HG03378 (cell line): ENCODE data around the gene IFT81.
"Not testable (repeated sequence)": the region's sequence is repeated elsewhere in the genome, so short reads cannot be mapped to it uniquely, and the experiment has no call there.

Experiments
- ATAC-seq: cut with Tn5 transposase; IDR thresholded peaks from one replicate; pipeline ENCODE4 v1.9.1; 2021; ENCODE audit warnings: mild to moderate bottlenecking, moderate library complexity; ENCODE audit not compliant: unreplicated experiment

Gene IFT81

DNA sequence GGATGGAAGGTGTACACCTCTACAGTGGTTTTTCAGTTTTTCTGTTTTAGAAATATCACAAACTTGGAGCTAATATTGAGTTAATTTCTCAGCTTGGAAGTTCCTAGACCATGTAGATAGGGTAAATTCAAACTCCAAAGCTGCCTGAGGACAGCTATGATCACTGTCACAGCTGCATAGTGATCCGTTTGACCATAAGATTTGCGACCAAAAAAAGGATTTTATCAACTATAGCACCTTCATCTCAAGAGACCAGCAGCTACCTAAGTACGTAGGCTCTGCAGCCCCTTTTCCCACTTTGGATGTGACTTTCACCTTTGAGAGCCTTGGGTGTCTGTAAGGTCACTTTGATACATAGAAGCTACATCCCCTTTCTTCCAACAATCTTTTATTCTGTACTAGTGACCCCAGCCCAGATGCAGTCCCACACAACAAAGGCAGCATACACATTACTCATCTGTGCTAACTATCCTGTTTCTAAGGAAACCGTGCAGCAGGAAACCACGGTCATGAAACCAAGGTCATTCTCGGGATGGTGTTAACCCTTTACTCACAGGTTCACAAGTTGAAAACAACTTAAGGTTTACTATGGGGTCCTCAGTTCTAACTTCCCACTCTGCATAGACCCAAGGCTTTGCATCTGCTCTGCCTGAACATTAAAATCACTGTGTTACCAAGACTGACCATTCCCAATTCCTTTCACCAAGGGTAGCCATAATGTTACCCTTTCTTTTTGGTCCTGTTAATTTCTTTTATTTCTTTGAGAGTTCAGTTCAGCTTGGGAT is 75.4 kb downstream of the IFT81 start:
- ATAC-seq: no peak

GRCh38 chr12:110200124-110200417 is 75.9 kb downstream of the IFT81 start:
- no peak for ATAC-seq

DNA sequence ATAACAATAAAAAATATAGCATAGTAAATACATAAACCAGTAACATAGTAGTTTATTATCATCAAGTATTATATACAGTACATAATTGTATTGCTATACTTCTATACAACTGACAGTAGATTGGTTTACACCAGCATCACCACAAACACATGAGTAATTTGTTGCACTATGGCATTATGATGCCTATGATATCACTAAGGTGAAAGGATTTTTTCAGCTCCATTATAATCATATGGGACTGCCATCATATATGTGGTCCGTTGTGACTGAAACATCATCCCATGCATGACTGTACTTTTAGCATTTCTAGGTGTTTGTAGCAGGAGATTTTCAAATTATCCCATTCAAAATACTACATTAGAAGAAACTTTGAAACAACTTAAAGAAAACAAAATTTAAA is 77.8 kb downstream of the IFT81 start:
- no peak for ATAC-seq

GRCh38 chr12:110203546-110203945 is 79.4 kb downstream of the IFT81 start:
- ATAC-seq: no peak

DNA sequence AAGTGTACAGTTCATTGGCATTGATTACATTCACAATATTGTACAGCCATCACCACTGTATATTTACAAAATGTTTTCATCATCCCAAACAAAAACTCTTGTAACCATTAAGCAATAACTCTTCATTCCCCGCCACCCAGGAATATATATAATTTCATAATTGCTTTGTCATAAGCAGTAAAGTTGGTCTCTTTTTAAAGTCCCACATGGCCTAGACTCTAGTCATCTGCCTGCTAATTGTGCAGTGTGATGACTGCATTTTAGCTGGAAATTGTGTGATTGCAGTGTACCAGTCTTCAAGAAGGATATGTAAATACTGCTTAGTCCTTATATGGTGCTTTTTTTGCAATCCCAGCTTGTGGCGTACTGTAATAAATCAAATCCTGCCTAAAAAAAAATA is 81.8 kb downstream of the IFT81 start:
- ATAC-seq: no peak

DNA sequence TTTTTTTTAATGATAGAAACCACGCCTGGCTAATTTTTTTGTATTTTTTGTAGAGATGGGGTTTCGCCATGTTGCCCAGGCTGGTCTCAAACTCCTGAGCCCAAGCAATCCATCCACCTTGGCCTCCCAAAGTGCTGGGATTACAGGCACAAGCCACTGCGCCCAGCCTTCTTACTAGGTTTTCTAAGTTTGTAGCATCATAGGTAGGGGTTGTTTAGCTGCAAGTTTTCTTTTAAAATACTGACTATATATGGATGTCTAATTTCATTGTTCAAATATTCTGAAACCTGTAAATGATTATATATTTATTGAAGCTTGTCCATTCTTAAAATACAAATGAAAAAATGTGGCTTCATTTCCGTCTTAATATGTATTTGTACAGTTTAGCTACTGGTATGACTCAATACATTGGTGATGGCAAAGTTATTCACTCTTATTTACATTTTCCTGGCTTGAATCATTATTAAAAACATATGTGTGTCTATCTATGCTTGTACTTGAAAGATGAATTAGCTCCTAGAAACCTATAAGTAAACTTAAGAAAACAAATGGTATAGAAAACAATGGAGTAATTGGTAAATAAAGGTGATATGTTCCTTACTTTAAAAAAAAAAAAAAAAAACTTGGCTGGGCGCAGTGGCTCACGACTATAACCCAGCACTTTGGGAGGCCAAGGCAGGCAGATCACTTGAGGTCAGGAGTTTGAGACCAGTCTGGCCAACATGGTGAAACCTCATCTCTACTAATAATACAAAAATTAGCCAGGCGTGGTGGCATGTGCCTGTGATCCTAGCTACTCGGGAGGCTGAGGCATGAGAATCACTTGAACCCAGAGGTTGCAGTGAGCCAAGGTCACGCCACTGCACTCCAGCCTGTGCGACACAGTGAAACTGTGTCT is 87.7 kb downstream of the IFT81 start:
- not testable (repeated sequence) for ATAC-seq

- no peak for ATAC-seq
Measured at GRCh38 chr12:110217996-110218674, 94.0 kb downstream of the IFT81 start.

DNA sequence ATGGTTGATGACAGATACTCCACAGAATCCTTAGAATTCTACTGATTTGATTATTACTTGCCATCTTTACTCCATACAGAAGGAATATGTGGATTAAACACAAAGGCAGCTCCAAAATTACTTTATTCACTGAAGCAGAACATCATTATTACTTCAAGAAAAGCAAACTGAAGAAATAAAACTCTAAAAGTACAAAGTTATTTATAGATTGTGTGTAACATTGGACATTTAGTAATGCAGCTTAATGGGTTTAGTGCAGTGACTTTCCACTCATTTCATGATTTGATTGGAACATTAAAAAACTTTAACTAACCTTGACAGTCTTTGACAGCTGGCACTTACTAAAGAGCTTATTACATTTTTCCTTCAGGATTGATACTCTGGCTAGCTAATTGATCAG is 97.9 kb downstream of the IFT81 start:
- no peak for ATAC-seq

DNA sequence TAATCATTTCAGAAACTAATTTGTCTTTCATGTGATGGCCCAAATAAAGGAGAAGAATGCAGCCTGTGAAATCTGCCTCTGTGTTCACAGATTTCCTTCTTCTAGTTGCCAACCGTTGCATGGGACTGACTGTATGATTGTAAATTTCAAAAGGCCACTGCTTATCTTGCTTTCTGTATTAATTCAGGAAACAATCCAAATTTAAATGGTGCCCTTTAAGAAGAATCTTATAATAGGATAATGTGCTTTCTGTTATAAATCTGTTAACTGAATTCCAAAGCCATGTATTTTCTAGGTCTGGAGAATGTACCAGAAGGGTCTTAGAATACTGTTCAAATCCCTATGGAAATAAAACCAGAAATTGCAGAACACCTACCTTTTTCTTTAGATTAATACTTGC is 98.3 kb downstream of the IFT81 start:
- no peak for ATAC-seq

DNA sequence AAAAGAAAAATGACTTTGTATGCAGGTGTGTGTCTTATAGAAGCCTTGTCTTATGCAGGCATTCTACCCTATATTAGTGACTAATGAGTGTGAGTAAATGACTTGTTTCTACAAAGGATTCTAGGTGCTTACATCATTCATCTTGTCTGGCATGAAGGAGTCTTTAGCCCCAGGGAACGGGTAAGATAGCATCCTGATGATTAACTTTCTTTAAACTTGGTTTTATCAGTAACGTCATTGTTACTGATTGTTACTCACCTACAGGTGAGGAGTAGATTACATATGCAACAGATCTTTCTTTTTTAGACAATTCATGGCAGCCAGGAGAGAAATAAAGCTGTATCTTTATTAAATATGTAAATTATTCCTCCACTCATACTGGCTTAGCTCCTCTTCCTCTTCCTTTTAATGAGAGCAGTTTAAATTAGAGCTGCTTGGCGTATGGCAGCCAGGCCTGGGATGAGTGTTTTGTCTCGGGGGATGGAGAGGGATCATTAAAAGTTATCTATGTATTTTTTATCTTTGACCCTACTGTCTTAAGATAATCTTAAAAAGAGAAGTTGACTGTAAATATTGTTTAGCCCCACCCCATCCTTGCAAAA is 99.7 kb downstream of the IFT81 start:
- no peak for ATAC-seq

DNA sequence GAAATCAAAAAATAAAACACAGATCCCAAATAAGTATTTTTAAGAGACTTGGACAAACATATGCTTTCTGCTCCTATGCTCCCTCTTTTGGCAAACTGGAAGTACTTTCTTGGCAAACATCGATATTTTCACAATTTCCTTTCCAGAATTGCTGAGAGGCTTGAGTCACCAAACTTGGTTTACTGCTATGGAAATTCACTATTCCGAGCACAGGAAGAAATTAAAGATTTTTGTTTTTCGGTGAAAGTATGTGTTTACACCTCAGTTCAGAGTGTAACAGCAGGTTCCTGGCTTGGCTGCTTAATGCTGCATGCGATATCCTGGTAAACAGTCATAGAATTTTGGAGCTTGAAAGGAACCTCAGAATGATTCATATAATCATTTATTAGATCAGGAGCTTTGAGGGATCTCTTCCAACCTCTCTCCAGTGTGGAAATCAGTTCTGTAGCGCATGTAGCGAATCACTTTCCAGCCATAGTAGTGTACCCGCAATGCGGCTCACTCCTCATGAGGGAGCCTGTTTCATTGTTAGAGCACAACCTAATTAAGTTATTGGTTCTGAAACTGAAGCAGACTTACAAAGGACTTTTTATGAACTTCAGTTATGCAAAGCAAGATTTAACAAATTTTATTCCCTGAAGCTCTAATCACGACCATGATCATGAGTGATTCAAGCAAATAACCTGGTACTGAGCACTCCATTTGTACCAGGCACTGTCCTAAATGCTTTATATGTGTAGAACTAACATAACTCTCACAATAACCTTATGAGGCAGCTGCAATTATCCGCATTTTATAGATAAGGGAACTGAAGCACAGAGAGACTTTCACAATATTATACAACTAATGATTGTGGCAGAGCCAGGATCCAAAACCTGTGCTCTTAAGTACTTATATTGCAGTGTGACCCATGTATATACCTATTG is 100.5 kb downstream of the IFT81 start:
- no peak for ATAC-seq

- no peak for ATAC-seq
Measured at GRCh38 chr12:110227138-110227537, 103.0 kb downstream of the IFT81 start.

DNA sequence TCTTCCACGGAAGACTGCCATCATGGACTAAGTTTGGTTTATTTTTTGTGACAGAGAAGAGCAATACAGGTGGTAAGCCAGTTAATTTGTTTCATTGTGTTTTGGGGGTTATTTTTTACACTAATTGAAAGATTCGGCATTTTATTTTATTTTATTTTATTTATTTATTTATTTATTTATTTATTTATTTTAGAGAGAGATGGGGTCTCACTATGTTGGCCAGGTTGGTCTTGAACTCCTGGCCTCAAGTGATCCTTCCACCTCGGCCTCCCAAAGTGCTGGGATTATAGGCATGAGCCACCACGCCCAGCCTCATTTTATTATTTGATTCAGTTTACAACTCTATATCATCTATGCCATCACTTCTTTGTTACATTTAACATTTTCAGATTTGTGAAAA is 104.2 kb downstream of the IFT81 start:
- not testable (repeated sequence) for ATAC-seq

GRCh38 chr12:110228756-110229155 is 104.6 kb downstream of the IFT81 start:
- ATAC-seq: no peak

DNA sequence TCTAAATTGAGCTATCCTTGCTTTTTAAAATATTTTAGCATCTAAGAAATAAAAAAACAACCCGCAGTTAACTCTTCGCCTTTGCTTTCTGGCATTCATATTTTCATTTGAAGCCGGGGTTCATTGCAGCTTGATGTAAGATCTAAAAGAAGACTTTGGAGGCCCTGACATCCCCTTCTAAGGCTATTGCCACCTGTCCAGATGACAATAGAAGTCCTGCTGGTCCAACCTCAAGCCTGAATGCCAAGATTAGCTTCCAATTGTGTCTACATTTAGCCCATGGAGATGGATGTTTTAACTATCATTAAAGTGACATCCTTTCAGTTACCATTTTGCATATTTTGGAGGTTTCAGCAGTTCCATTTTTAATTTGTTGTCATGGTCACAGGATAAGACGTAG is 105.3 kb downstream of the IFT81 start:
- ATAC-seq: no peak

DNA sequence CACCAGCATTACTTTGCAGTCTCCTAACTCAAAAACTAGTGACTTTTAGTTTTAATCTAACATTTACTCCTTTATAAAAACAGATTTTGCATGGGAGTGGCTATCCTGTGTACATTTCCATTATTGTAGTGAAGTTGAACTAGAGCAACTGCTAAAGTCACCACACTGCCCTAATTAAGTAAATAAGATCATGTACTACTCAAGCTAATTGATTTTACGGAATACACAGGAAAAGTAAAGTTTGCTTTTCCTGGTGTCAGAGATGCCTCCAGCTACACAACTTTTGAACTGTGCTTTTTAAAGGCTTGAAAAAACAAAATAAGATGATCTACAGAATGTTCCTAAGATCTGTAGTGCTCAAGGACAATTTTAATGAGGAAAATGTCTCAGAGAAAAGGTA is 106.5 kb downstream of the IFT81 start:
- no peak for ATAC-seq

DNA sequence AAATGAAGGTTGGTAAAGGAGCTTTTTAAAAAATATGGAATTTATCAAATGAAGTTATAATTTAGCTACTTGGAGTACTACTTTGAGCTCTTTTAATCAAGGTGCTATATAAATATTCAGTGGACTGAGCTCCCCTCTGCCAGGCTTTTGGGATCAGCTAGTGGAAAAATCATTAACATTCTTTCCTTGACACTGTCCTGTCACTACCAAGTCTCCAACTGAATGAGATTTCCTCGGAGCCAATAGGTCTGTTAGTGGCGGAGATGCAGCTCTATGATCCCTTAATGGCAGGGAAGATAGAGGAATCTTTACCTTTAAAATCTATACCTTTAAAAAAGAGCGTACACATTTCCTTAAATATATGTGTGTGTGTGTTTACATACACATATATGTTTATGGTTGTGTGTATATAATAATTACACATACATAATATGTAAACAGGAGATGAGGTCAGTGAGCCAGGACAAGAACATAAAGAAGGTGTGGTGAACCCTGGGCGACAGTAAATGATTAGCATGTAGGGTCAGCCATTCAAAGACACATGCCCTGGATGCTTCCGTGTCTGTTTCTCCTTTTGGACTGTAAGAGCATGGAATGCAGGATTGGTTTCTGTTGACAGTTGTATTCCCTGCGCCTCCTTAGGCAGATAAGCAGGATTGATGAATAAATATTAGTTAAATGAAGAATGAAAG is 109.2 kb downstream of the IFT81 start:
- no peak for ATAC-seq

DNA sequence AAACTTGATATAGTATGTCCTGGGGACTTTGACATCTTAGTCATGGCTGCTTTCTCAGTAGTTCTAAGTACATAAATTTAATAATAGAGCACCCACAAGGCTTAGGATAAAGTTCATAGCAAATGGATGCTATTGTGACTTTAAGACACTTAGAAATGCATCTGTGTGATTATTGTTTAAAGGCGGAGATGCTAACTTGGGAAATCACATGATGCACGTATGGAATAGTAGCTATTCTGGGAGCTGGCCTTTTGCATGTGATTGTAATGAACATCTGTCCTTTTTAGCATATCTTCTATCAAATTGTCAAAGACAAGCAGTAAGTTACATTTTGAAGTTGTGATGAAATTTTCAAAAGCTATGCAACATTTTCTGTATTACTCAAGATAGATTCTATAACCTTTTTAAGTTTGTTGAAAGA is 110.2 kb downstream of the IFT81 start:
- ATAC-seq: no peak

- ATAC-seq: no peak
Measured at GRCh38 chr12:110234755-110235154, 110.6 kb downstream of the IFT81 start.

DNA sequence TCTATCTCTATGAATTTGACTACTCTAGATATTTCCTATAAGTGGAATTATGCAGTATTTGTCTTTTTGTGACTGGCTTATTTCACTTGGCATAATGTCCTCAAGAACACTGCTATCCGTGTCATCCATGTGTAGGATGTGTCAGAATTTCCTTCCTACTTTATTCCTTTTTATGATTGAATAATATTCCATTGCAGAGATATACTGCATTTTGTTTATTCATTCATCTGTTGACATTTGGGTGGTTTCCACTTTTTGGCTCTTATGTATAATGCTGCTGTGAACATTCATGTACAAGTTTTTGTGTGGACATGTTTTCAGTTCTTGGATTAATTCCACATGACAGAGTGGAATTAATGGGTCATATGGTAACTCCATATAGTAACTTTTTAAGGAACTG is 111.2 kb downstream of the IFT81 start:
- no peak for ATAC-seq
